Measurements from ENCODE around the gene PRSS8. TPM values are rescaled to one million over a fixed set of nuclear protein-coding genes. Genes with fewer than 3 reads are reported as not detected.

Gene PRSS8
- total RNA-seq, 1 donor from 2014 or later: 53.6 TPM

DNA sequence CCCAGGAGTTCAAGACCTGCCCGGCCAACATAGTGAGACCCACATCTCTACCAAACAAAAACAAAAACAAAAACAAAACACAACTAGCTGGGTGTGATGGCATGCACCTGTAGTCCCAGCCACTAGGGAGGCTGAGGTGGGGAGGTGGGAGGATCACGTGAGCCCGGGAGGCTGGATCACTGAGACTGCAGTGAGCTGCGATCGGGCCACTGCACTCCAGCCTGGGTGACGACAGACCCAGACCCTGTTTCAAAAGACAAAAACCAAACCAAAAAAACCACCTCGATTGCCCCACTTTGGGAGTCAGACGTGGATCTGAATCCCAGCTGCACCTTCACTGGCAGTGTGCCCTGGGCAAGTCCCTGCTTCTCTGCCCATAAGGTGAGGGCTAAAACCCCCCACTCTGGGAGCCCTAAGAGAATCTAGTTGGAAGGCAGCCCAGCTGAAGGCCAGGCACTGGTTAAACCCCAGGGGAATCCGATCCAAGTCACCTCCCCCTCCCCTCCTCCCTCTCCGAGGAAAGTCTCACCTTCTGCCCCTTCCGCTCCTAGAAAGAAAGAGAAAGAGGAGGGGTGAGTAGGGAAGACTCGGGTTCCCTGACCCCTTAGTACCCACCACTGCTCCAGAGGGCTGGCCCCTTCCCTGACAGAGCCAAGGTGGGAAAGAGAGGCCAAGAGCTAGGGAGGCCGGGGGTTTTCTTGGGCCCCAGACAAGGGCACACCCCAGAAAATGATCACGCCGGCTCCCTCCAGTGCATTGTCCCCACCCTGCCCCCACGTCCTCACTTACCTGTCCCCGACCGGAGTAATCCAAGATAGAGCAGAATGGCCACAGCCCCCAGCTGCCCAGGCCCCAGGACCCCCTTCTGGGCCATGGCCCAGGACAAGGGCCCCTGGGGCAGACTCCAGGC, 647 bp downstream of the PRSS8 start:
- H3K4me3 ChIP-seq (ENCODE audit: low read depth, low read length): peak overlapping the region; percentile 49
- DNase-seq (ENCODE audit: low read depth): no peak

GRCh38 chr16:31134091-31134571, 1.4 kb downstream of the PRSS8 start:
- no peak overlapping the region for H3K4me3 ChIP-seq (ENCODE audit: low read depth, low read length)

More for the DNA sequence above, 647 bp downstream of the PRSS8 start:
- peak; percentile 4 for TF ChIP-seq CTCF (conservative IDR thresholded peaks at IDR 0.05; ENCODE audit: low read depth, low read length)

GRCh38 chr16:31133046-31133501, 2.5 kb downstream of the PRSS8 start:
- no peak for DNase-seq (ENCODE audit: low read depth)
- no peak for TF ChIP-seq CTCF (conservative IDR thresholded peaks at IDR 0.05; ENCODE audit: low read depth, low read length)
- no peak overlapping the region for H3K4me3 ChIP-seq (ENCODE audit: low read depth, low read length)

More at GRCh38 chr16:31134091-31134571, 1.4 kb downstream of the PRSS8 start:
- no peak for TF ChIP-seq CTCF (conservative IDR thresholded peaks at IDR 0.05; ENCODE audit: low read depth, low read length)
- no peak for DNase-seq (ENCODE audit: low read depth)

- DNase-seq (ENCODE audit: low read depth): no peak
- no peak for TF ChIP-seq CTCF (conservative IDR thresholded peaks at IDR 0.05; ENCODE audit: low read depth, low read length)
- H3K4me3 ChIP-seq (ENCODE audit: low read depth, low read length): no peak overlapping the region
These were observed 3.1 kb downstream of the PRSS8 start for GRCh38 chr16:31132303-31132979.

DNA sequence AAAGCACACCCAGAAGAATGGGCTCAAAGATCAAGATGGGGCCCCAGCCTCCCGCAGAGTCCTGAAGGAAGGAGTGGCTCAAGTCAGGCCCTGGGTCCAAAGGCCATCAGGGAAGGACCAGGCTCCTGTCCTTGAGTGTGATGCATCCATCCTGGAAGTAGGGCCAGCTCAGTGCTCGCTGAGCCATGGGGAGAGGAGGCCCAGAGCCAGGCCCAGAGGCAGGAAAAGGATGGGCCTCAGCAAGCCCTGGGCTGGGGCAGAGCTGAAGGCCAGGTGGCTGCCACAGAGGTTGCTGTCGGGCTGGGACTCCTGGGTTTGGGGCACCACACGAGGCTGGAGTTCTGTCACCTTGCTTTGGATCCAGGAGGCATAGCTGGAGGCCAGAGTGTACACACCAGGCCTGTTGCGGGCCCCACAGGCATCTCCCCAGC, 3.7 kb downstream of the PRSS8 start:
- no peak overlapping the region for H3K4me3 ChIP-seq (ENCODE audit: low read depth, low read length)
- DNase-seq (ENCODE audit: low read depth): no peak
- no peak for TF ChIP-seq CTCF (conservative IDR thresholded peaks at IDR 0.05; ENCODE audit: low read depth, low read length)

GRCh38 chr16:31131416-31131815, 4.1 kb downstream of the PRSS8 start:
- TF ChIP-seq CTCF (conservative IDR thresholded peaks at IDR 0.05; ENCODE audit: low read depth, low read length): no peak
- DNase-seq (ENCODE audit: low read depth): no peak

More at GRCh38 chr16:31131416-31131815, 4.1 kb downstream of the PRSS8 start:
- H3K4me3 ChIP-seq (ENCODE audit: low read depth, low read length): no peak overlapping the region
